NT2/D1 (cell line): ENCODE measurements around the gene CHST6.
"Not testable (repeated sequence)": the region's sequence is repeated elsewhere in the genome, so short reads cannot be mapped to it uniquely, and the experiment has no call there.

ENCODE experiments used
- SUZ12 ChIP-seq: IDR thresholded peaks from 2 replicates; pipeline ENCODE4 v1.6.1; 2011; ENCODE audit not compliant: insufficient read length, insufficient read depth; ENCODE audit errors: extremely low read depth
- YY1 ChIP-seq: IDR thresholded peaks from 2 replicates; pipeline ENCODE4 v1.6.1; 2011; ENCODE audit not compliant: insufficient read length, insufficient read depth

GRCh38 chr16:75542462-75542861 lies 47.2 kb upstream of the CHST6 start:
- TF ChIP-seq SUZ12, YY1: not testable (repeated sequence)
